ENCODE results near the gene CYTH3.
A peak's percentile ranks its signal among the peaks of the same experiment; 100 is the strongest.
"Not testable (repeated sequence)": the region's sequence is repeated elsewhere in the genome, so short reads cannot be mapped to it uniquely, and the experiment has no call there.

The CYTH3 gene

GRCh38 chr7:6256677-6257535 is 15.5 kb downstream of the CYTH3 start:
- DNase-seq = peak in 1 of 5 experiments; percentile 25

- DNase-seq = no peak
Observed at GRCh38 chr7:6256109-6256483, 16.3 kb downstream of the CYTH3 start.

DNA sequence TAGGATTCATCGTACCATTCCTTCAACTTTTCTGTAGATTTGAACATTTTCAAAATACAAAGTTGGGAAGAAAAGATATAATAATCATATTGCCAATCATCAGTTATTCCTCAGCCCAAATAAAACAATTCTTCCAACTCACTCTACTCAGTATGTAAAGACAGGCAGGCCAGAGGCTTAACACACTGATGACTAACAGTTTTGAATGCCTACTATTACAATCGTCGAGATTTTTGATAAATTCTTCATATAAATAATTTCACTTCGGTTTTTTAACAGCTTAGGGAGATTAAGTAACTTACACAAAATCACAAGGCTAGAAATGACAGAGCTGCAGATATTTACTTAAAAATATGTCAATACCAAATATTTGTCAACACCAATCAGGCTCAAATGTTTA is 17.6 kb downstream of the CYTH3 start:
- DNase-seq = no peak

- no peak for DNase-seq
Observed at GRCh38 chr7:6252748-6253147, 19.7 kb downstream of the CYTH3 start.

- no peak for DNase-seq
Observed at GRCh38 chr7:6252341-6252746, 20.1 kb downstream of the CYTH3 start.

DNA sequence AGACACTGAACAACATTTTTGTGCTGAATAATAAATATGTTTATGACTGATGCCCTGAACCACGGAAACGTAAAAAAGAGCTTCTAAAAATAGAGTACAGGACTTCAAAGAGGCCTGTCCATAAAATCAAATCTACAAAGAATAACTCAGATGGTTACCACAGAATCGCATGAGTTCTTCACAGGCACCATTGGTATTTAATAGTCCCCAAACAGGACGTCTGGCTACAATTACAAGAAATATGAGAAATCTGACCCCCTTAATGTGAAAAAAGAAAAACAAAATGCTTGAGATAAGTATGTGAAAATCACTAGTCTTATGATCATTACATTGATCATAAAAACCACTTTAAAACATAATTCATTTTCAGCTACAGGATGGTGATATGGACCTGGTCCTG is 20.8 kb downstream of the CYTH3 start:
- no peak for DNase-seq

DNA sequence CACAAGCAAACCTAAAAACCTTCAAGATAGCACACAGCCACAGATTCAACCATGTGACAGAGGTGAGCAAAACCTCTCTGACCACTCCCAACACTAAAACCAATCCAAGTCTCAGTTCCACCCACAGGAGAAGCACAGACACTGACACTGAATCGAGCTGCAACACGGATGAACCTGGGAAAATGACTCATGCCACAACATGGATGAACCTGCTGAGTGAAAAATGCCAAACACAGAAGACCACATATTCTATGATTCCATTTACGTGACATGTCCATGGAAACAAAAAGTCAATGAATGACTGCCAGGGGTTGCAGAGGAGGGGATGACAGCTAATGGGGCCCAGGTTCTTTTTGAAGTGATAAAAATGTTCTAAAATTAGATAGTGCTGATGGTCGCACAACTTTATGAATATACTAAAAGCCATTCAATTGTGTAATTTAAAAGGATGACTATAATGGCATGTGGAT is 22.0 kb downstream of the CYTH3 start:
- DNase-seq = peak in 1 of 5 experiments; percentile 30

DNA sequence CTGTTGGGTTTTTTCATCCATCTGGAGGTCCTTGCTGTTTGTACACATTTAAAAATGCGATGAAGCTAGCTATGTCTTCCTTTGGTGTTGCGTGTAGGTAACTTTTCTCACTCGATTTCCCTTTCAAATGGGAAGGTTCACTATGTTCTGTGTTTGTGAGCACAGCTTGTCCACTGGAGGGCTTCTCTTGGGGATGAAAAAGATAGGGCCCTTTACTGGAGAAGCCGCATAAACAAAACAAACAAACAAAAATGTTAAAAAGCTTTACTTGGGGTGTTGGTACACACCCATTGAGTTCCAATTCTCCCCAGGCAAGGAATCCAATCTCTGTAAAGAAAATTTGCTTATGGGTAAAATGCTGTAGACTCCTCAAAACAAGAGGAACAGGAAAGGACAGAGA is 23.4 kb downstream of the CYTH3 start:
- DNase-seq = no peak

DNA sequence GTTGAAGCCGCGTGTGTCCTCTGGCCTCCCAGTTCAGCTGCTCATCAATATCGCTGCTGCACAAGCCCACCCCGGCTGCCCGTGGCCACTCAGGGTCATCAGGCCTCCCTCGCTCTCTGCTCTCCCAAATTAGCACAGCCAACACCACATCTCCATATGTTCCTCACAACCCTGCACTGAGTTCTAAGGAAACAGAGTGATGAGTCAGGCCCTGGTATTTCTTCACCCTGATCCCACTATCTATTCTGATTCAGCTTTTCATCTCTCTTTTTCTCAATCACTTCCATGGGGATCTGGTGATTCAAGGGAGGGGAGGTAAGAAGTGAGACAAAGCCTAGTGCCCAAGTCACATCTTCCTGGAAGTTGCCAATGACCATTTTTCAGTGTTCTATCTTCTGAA is 23.8 kb downstream of the CYTH3 start:
- DNase-seq = no peak

DNA sequence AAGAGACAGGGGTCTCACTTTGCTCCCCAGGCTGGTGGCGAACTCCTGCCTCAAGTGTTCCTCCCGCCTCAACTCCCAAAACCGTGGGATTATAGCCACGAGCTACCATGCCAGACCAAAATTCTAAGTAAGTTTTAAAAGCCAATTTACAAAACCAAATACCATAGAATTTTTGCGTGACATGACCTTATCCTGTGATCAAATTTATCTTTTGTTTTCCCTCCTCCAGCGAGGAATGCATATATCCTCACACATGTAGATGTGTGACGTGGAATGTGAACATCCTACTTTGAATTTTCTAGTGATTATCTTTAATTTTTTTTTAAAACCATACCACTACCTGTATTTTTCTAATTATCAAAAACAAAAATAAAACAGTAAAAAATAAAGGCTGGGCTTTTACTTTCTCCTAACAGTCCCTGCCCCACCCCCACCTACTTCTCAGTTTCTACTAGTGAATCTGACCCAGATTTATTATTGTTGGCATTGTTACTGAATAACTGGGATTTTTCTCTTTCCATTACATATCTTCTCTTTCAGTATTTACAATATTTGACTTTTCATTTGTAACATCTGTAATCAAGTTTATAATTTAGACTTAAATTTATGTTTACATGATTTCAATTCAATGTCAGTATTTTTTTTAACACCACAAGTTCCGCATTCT is 26.0 kb downstream of the CYTH3 start:
- DNase-seq = no peak

- no peak for DNase-seq
Observed at GRCh38 chr7:6244021-6244420, 28.4 kb downstream of the CYTH3 start.

DNA sequence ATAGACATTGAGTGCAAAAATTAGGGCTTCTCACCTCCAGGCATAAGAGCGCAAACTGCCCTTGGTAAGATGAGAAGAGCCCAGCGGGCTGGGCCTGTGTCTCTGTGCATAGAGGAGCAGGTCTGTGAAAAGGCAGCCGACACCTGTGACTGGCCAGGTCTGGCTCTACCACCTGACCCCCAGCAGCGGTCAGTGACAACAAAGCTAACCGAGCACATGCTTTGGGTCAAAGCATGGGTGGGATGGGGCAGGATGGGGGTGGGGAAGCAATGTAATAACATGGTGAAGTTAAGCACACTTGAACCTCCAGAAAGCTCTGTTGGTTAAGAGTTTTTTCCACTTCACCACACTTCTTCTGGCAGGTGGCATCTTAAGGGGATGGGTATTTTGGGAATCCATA is 29.3 kb downstream of the CYTH3 start:
- no peak for DNase-seq

DNA sequence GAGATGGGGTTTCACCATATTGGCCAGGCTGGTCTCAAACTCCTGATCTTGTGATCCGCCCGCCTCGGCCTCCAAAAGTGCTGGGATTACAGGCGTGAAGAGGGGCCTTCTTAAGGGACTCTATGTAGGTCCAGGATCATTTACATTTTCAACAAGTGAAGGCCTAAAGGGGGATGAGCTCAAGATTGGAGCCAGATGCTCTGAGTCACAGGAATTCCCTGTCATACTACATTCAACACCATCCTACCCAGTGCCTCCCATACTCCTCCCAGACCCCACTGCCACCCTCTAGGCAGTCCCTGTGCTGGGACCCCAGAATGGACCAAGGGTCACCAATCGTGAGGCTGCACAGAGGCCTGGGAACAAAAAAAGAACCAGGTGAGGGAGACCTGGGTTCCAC is 29.9 kb downstream of the CYTH3 start:
- DNase-seq = no peak

DNA sequence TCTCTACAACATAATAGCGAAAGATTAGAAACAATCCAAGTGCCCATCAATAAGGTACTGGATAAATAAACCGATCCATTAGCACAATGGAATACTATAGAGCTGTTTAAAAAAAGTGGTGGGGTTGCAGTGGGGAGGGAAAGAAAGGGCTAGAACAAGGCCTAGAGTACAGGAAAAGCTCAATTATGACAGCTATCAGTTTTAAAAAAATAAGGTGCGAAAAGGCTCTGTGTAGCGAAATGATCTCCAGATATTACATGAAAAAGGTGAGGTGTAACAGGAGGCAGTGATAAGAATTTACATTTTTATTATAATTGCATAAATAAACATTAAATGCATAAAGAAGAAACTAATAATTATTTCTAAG is 30.8 kb downstream of the CYTH3 start:
- DNase-seq = peak in 1 of 5 experiments; percentile 59

DNA sequence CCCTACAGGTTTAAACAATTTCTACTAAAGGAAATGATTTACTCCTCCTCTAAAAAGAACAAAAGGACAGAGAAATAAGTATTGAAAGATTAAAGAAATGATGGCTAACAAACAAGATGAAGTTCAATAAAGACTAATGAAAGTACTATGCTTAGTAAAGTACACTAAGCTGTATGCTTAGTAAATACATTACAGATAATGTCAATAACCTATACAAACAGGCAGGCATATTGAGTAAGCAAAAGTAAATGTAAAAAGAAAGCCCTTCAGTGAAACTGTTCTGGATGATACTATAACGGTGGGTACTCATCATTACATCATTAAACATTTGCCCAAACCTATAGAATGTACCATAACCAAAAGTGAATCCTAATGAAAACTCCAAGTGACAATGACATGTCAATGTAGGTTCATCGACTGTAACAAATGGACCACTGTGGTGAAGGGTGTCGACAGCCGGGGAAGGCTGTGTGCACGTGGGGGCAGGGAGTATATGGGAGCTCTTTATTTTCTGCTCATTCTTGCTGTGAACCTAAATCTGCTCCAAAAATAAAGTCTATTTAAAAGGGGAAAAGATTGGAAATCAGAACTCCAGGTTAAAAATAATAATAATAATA is 34.0 kb downstream of the CYTH3 start:
- no peak for DNase-seq

DNA sequence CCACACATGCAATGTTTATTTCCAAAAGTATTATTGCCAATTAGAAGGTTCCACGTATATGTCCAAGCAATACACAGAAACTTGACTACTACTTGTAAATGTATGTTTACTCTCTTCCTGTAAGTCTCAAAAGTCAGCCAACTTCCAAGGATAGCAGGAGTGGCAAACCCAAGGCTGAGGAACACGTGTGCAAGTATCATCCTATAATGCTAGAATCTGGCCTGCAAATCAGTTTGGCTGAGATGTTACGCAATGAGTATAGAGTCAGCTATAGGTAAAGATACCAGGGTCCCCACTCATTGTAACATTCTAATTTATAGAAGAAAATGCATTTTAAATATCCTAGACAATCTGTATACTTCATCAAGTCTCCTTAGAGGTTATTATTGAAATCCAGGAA is 34.7 kb downstream of the CYTH3 start:
- no peak for DNase-seq

GRCh38 chr7:6237011-6237410 is 35.4 kb downstream of the CYTH3 start:
- DNase-seq = no peak

DNA sequence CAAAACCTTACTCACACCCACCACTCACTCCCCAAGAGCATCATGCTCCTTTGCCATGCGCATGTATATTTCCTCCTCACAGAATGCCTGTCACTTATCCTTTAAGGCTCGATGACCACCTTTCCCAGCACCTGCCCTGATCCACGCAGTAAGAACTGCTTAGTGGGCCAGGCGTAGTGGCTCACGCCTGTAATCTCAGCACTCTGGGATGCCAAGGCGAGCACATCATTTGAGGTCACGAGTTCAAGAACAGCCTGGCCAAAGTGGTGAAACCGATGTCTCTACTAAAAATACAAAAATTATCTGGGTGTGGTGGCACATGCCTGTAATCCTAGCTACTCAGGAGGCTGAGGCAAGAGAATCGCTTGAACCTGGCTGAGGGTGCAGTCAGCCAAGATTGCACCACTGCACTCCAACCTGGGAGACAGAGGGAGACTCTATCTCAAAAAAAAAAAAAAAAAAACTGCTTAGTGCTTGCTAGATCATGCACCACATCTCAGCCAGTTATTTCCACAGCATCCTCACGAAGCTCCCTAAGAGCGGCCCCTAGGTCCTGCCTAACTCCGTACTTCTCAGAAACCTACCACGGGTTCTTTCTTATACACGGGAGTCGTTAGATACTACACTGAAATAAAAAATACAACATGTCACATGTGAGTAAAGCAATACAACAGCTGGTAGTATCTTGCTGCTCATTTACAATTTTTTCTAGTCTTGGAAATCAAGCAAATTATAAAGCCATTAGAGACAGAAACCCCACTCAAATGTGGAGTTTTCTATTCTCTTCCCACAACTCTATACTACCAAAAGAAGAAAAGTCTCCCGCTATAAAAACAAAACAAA is 37.2 kb downstream of the CYTH3 start:
- no peak for DNase-seq

DNA sequence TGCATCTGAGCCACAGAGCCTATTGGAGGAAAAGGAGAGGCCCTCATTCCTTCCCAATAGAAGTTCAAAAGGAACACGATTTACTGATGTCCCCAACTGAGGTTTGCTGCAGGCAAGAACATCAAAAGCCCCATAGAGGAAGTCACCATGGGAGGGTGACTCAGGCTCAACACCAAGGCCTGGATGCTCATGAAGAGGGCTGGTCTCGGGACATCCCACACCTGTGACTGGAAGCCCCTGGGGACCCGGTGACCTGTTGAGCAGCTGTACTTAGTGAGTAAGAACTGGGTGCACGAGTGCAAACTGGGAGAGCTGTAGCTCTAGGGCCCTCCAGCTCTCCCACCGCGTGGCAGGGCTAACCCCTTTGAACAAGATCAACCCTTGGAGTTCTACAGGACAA is 38.0 kb downstream of the CYTH3 start:
- no peak for DNase-seq

GRCh38 chr7:6232534-6232933 is 39.9 kb downstream of the CYTH3 start:
- DNase-seq = no peak

DNA sequence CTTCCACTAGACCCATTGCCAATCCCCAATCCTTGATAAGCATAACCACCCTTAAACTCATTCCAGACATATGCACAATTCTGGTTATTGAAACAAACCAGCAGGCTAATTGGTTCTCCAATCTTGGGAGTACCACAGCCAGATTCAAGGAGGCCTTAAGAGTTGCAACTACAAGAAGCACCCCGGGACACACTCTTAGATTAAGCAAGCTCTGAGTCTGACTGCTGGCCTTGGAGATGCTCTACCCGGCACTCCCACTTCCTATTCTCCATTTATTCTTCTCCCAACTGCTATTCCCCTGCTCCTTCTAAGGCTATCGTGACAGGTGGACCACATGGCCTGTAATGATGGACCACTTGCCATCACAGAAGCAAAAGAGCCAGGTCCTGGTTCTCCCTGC is 40.3 kb downstream of the CYTH3 start:
- no peak for DNase-seq

DNA sequence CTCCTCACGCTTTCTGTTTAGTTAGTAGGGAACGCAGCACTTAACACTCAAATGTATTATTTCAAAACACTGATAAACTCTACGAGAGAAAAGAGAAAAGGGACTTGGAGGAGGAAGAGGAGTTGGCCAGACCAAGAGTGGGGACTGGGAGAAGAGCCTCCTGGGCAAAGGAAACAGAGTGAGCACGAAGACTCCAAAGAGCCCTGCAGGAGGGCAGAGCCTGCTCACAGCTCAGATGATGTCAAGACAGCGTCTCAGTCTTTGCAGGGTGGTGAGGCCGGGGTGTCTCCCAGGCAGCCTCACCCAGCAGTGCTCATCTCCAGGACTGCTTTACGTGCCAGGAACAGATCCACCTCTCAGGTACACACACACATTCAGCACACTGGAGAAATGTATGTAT is 41.2 kb downstream of the CYTH3 start:
- no peak for DNase-seq

GRCh38 chr7:6229284-6229683 is 43.1 kb downstream of the CYTH3 start:
- not testable (repeated sequence) for DNase-seq

Data from T-helper 2 cell (primary cell).